Fibroblast of the aortic adventitia (primary cell): ENCODE measurements around the gene MTRF1. TPM values are rescaled to one million over a fixed set of nuclear protein-coding genes. Genes with fewer than 3 reads are reported as not detected.

Experiments
- DNase-seq: peaks from one replicate; pipeline ENCODE4 v3.0.0-alpha.2; 2010; ENCODE audit warnings: low read depth
- H3K4me3 ChIP-seq: 2 replicates; pipeline ENCODE4 v1.5.1; 2011; ENCODE audit warnings: low read depth, mild to moderate bottlenecking, control low read depth, low read length, moderate library complexity
- total RNA-seq: library from RNA; depleted of rRNA; stranded (reverse); fragments of >200 nt; gene quantifications from 2 replicates; pipeline ENCODE4 v1.2.3, GENCODE V29; 2012; ENCODE audit warnings: low replicate concordance
- TF ChIP-seq, protein P1 (sequence below): IDR thresholded peaks from 2 replicates; pipeline ENCODE4 v1.5.1; 2011; ENCODE audit warnings: mild to moderate bottlenecking, low read length, control low read depth, inconsistent platforms; ENCODE audit not compliant: insufficient read depth

Gene MTRF1
- total RNA-seq, 1 donor = 11.8 TPM

DNA sequence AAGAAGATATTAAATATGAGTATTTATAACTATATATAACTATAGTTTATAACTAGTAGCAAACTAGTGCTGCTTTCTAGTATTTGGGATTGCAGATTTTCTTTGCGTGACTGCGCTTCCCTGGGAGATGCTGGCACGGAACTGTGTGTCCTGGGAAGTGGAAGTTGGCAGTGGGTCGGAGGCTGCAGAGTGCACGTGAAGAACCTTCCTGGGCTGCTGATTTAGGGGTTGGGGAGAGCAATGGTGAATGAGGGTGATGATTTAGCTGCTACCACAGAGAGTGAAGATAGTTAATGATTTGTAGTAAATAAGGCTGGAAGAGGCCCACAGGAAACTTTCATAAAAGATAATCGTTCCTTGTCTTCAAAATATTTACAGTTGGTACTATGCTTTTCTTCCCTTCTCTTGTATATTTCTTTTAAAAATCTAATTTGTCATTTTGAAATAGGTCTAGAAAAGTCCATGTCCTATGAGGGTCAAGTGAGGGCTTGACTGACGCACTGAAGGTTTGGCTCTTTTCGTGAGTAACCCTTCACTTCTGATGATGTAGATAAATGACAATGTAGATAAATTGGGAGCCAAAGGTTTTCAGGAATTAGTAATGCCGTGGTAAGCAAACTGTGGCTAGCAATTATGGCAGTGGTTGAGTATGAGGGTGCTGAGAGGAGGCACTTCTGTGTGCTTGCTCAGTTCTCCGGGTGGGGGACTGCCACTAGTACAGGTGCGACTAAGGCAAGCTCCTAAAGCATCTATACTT, 44.7 kb upstream of the MTRF1 start:
- TF ChIP-seq, protein P1, sequence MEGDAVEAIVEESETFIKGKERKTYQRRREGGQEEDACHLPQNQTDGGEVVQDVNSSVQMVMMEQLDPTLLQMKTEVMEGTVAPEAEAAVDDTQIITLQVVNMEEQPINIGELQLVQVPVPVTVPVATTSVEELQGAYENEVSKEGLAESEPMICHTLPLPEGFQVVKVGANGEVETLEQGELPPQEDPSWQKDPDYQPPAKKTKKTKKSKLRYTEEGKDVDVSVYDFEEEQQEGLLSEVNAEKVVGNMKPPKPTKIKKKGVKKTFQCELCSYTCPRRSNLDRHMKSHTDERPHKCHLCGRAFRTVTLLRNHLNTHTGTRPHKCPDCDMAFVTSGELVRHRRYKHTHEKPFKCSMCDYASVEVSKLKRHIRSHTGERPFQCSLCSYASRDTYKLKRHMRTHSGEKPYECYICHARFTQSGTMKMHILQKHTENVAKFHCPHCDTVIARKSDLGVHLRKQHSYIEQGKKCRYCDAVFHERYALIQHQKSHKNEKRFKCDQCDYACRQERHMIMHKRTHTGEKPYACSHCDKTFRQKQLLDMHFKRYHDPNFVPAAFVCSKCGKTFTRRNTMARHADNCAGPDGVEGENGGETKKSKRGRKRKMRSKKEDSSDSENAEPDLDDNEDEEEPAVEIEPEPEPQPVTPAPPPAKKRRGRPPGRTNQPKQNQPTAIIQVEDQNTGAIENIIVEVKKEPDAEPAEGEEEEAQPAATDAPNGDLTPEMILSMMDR = no peak
- DNase-seq = no peak

GRCh38 chr13:41306271-41307145, 43.1 kb upstream of the MTRF1 start:
- no peak overlapping the region for H3K4me3 ChIP-seq
- TF ChIP-seq, protein P1 = no peak
- peak; percentile 50 for DNase-seq

More for the DNA sequence above, 44.7 kb upstream of the MTRF1 start:
- no peak overlapping the region for H3K4me3 ChIP-seq

DNA sequence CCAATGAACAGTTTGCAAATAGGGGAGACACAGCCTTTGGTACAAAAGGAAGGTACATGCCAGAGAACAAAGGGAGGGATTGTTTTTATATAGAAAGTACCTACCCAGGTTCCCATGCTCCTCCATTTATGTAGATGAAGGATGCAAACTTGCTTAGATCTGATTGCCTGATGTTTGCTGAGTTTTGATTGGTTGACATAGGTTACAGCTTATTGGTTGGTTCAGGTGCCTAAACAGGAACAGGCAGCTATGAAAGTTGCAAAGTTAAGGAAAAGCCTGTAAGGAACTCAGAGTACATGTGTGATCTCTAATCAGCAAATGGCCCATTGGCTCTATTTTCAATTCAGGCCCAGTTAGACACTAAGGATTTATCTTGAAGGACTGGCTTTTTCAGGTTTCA, 41.2 kb upstream of the MTRF1 start:
- TF ChIP-seq, protein P1 = no peak
- no peak for DNase-seq
- H3K4me3 ChIP-seq = no peak overlapping the region

DNA sequence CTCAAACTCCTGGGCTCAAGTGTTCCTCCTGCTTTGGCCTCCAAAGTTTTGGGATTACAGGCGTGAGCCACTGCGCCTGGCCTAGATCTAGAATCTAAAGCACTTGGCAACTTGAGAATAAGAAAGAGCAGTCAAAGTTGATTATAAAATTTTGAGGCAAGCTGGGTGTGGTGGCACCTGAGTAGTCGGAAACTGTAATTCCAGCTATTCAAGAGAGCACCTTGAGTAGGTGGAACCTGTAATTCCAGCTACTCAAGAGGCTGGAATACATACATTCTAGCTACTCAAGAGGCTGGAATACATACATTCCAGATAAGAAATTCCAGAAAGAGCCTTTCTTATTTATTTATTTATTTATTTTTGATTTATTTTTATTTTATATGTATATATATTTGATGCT, 39.4 kb upstream of the MTRF1 start:
- TF ChIP-seq, protein P1 = no peak
- DNase-seq = no peak
- H3K4me3 ChIP-seq = no peak overlapping the region

DNA sequence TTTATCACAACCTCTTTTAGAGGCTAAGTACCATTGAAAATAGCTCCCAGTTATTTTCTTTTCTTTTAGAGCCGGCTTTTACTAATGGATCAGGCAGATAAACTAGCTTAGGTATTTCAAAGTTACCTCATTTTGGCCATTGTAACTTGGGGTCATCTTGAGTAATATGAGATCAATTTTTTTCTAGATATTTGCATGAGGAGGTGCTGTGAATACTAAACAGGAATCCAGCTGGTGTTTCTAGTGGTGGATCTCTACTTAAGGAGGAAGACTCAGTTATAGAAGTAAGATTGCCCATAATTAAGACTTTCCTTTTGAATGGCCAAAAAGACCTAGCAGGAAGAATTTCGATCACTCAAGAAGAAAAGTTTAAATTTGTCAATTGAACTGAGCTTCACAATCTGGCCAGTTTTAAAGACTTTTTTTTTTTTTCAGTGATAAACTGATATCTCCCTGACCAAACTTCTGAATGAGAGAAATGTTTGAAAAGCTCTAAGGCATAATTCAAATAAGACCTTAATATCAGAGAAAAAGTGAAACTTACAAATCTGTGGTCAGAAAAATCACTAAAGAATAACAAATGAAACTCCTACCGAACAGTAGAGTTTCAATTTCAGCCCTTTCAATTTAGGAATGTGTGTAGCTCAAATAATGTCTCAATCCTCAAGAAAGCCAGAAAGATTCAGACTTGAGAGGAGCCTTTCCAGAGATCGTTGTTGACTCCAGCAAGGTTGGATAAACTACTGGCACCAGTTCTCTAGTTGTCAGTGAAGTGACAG, 36.1 kb upstream of the MTRF1 start:
- H3K4me3 ChIP-seq = no peak overlapping the region
- TF ChIP-seq, protein P1 = no peak
- DNase-seq = no peak

DNA sequence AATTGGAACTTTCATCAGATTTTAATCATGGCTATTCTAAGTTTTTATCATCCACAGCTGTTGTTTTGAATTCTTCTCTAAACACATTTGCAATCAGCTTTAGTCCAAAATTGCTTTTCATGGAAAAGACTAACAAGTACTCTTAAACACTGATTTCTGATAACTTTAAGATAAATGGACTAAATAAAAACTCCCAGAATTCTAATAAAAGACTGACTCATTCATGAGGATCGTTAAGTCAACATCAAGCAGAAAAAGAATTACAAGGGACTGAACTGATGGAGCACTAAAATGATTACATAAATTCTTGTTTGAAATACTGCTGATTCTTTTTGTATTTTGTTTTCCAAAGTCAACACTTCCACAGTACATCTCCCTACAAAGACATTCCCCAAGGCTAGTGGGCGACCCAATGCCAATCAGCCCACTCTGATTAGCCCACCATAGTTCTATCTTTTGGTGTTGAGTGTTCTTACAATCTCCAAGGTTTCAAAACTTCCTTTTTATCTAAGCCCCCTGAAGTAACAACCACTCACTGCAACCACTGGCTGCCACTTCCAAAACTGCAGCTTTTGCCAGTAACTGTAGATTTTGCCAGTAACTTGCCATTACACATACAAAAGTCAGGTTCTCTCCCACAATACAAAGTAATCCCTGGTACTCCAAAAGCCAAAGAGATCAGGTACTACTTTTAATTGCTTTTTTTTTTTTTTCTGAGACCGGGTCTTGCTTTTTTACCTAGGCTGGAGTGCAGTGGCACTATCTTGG, 33.7 kb upstream of the MTRF1 start:
- TF ChIP-seq, protein P1 = no peak
- DNase-seq = peak; percentile 46
- no peak overlapping the region for H3K4me3 ChIP-seq
